ENCODE data around the gene PROX1. TPM values are rescaled to one million over a fixed set of nuclear protein-coding genes. Genes with fewer than 3 reads are reported as not detected.

Gene PROX1
- total and polyA plus RNA-seq, 2 of the 4 experiments (the other 2 are of a cell fraction), result under 0.01 to 0.02 TPM

DNA sequence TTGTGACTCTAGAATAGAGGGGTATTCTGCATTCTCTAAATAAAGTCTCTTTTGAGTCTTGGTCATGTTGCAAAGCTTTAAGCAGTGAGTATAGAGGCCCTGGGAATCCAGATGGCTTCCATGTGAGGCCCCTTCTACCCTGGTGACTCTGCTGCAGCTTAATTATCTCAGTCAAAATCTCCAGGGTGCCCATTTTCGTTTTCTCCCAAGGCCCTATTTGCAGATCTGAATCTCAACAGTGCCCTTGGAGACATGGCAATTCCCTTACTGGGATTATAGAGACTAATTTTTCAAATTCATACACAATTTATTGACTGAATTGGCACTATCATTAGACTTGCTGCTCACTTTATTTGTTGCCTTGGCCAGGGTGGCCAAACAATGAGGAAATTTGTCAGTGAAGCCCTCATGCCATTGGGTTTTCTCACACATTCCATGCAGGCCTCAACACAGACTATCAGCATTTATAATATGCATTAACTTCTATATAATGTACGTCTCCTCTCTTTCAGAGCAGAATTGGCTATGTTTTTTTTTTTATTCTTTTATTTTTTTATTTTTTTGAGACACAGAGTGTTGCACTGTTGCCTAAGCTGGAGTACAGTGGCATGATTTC lies 35.1 kb downstream of the PROX1 start:
- TF ChIP-seq RFX5 (IDR thresholded peaks at IDR 0.05; ENCODE audit: low read depth, low read length) (no peak), SMC3 (IDR thresholded peaks at IDR 0.05; ENCODE audit: low read depth, low read length) (no peak), RCOR1 (IDR thresholded peaks at IDR 0.05; ENCODE audit: insufficient replicate concordance, low read length) (no peak), MAZ (IDR thresholded peaks at IDR 0.05; ENCODE audit: borderline replicate concordance, low read depth, low read length) (no peak), MAFK (IDR thresholded peaks at IDR 0.05; ENCODE audit: low read depth, low read length) (no peak), ELK1 (IDR thresholded peaks at IDR 0.05; ENCODE audit: borderline replicate concordance, low read depth, low read length) (no peak), MXI1 (IDR thresholded peaks at IDR 0.05; ENCODE audit: borderline replicate concordance, low read depth, low read length) (no peak), FOS (IDR thresholded peaks at IDR 0.05; ENCODE audit: low read depth, low read length) (no peak), RAD21 (IDR thresholded peaks at IDR 0.05; ENCODE audit: low read length) (no peak), CEBPB (IDR thresholded peaks at IDR 0.05; ENCODE audit: low read depth, low read length) (no peak), POLR2A (IDR thresholded peaks at IDR 0.05; ENCODE audit: low read depth, low read length) (no peak), NFE2L2 (IDR thresholded peaks at IDR 0.05; ENCODE audit: low read depth, low read length) (no peak), CHD1 (IDR thresholded peaks at IDR 0.05; ENCODE audit: low read depth, low read length) (no peak)
- TF ChIP-seq, protein P1, sequence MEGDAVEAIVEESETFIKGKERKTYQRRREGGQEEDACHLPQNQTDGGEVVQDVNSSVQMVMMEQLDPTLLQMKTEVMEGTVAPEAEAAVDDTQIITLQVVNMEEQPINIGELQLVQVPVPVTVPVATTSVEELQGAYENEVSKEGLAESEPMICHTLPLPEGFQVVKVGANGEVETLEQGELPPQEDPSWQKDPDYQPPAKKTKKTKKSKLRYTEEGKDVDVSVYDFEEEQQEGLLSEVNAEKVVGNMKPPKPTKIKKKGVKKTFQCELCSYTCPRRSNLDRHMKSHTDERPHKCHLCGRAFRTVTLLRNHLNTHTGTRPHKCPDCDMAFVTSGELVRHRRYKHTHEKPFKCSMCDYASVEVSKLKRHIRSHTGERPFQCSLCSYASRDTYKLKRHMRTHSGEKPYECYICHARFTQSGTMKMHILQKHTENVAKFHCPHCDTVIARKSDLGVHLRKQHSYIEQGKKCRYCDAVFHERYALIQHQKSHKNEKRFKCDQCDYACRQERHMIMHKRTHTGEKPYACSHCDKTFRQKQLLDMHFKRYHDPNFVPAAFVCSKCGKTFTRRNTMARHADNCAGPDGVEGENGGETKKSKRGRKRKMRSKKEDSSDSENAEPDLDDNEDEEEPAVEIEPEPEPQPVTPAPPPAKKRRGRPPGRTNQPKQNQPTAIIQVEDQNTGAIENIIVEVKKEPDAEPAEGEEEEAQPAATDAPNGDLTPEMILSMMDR (conservative IDR thresholded peaks at IDR 0.05; ENCODE audit: low read depth, low read length), result no peak
- TF ChIP-seq, protein P2, sequence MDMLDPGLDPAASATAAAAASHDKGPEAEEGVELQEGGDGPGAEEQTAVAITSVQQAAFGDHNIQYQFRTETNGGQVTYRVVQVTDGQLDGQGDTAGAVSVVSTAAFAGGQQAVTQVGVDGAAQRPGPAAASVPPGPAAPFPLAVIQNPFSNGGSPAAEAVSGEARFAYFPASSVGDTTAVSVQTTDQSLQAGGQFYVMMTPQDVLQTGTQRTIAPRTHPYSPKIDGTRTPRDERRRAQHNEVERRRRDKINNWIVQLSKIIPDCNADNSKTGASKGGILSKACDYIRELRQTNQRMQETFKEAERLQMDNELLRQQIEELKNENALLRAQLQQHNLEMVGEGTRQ (IDR thresholded peaks at IDR 0.05; ENCODE audit: low read depth, low read length), result no peak
- ChIA-PET CTCF (interaction anchor here (1.6 kb wide), 1 partner anchor 17 kb away, joined by 6 read pairs; no protein-coding TSS in a partner anchor), POLR2A (ENCODE audit: unreplicated experiment) (no interaction called here)
- no peak overlapping the region for H3K23ac ChIP-seq (ENCODE audit: low read depth, low read length)
- no peaks in the 10 kb centered on the region for H4K20me1 ChIP-seq (ENCODE audit: insufficient read depth, low read length)
- H4K91ac ChIP-seq (ENCODE audit: insufficient read depth, low read depth, low read length), result no peak overlapping the region
- in situ Hi-C loops (cut with MboI; ENCODE audit: low sequenced_read_pairs) (no loop called here), intact Hi-C loops (cut with micrococcal nuclease) (no loop called here), dilution Hi-C loops (cut with HindIII; ENCODE audit: low sequenced_read_pairs, unreplicated experiment) (no loop called here)
- H4K5ac ChIP-seq (ENCODE audit: low read depth, low read length), result no peak overlapping the region
- H4K8ac ChIP-seq (ENCODE audit: low read depth in 2 of 2, low read length in 2 of 2), result no peak overlapping the region
- H3K9me3 ChIP-seq (ENCODE audit: control insufficient read depth, insufficient read depth, low read length), result no peaks in the 10 kb centered on the region
- DNase-seq, result no peak
- ATAC-seq (ENCODE audit: low read depth), result no peak
- H3K9ac ChIP-seq (ENCODE audit: low read depth, low read length), result no peak overlapping the region
- H3K4me2 ChIP-seq (ENCODE audit: low read depth, low read length), result no peak overlapping the region
- no TSS peak for BruUV-seq (replicated peaks)
- no peak overlapping the region for H2BK15ac ChIP-seq (ENCODE audit: low read depth, low read length)
- peaks cover 2% of the 10 kb centered on the region; the same call in 1 of the 2 replicates for H3K27me3 ChIP-seq (ENCODE audit: control insufficient read depth, insufficient read depth, low read length)
- H3K36me3 ChIP-seq (ENCODE audit: control insufficient read depth, insufficient read depth, low read length), result no peaks in the 10 kb centered on the region
- no peaks in the 10 kb centered on the region for H3K79me1 ChIP-seq (ENCODE audit: low read depth in 1 of 2, low read length in 2 of 2)
- H3K4me3 ChIP-seq (ENCODE audit: insufficient read depth, low read depth, low read length), result no peak overlapping the region
- no peak overlapping the region for H2BK120ac ChIP-seq (ENCODE audit: low read depth, low read length)
- H3K4ac ChIP-seq (ENCODE audit: low read depth, low read length), result no peak overlapping the region
- no peaks in the 10 kb centered on the region for H3K4me1 ChIP-seq (ENCODE audit: control insufficient read depth, insufficient read depth, low read length)
- H3K18ac ChIP-seq (ENCODE audit: low read depth, low read length), result no peak overlapping the region
- H3K14ac ChIP-seq (replicated peaks; ENCODE audit: low read depth, low read length), result no peak overlapping the region
- no peaks in the 10 kb centered on the region for H3K9me1 ChIP-seq (ENCODE audit: insufficient read depth, low read length)
- H3K27ac ChIP-seq (ENCODE audit: insufficient read depth, low read length), result no peak overlapping the region
- no peak overlapping the region for H2BK20ac ChIP-seq (ENCODE audit: low read depth, low read length)
- no peak overlapping the region for H2AFZ ChIP-seq (replicated peaks; ENCODE audit: low read length, poor library complexity)
- H2BK5ac ChIP-seq (ENCODE audit: low read depth, low read length, poor library complexity, severe bottlenecking), result no peak overlapping the region
- H2AK9ac ChIP-seq (replicated peaks; ENCODE audit: low read depth, low read length, poor library complexity), result no peak overlapping the region
- no CpG with 5 or more reads among the region's 2 CpGs for WGBS, 2 experiments (ENCODE audit: extremely low coverage in 2 of 2, insufficient read length in 1 of 2)
- H2AK5ac ChIP-seq (ENCODE audit: low read depth, low read length), result no peak overlapping the region
- H3K56ac ChIP-seq (ENCODE audit: extremely low read depth, insufficient read depth, low read length), result no peak overlapping the region

Measured in IMR-90 (cell line).